VCaP (cell line): ENCODE results near the gene RSF1.

Experiments used
- H3K27ac ChIP-seq: fragments of 450-650 bp; 2 replicates; pipeline ENCODE4 v1.5.1; 2017
- TF ChIP-seq, protein P1 (sequence below): fragments of 450-650 bp; conservative IDR thresholded peaks from 2 replicates; pipeline ENCODE4 v1.5.1; 2017; ENCODE audit warnings: mild to moderate bottlenecking, moderate library complexity

Gene RSF1

DNA sequence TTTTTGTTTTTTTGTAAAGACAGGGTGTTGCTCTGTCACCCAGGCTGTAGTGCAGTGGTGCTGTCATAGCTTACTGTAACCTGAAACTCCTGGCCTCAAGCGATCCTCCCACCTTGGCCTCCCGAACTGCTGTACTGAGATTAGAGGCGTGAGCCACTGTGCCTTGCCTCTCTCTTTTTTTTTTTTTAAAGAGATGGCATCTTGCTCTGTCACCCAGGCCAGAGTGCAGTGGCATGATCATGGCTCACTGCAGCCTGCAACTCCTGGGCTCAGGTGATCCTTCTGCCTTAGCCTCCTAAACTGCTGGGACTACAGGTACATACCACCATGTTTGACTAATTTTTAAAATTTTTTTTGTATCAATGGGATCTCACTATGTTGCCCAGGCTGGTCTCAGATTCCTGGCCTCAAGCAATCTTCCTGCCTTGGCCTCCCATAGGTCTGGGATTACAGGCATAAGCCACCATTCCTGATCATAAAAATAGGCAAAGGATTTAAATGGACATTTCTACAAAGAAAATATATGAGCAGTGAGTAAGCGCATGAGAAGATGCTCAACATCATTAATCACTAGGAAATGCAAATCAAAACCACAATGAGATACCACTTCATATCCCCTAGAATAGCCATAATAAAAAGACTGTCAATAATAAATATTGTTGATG, 165.6 kb downstream of the RSF1 start:
- no peak overlapping the region for H3K27ac ChIP-seq

GRCh38 chr11:77650123-77650522, 170.4 kb downstream of the RSF1 start:
- TF ChIP-seq, protein P1, sequence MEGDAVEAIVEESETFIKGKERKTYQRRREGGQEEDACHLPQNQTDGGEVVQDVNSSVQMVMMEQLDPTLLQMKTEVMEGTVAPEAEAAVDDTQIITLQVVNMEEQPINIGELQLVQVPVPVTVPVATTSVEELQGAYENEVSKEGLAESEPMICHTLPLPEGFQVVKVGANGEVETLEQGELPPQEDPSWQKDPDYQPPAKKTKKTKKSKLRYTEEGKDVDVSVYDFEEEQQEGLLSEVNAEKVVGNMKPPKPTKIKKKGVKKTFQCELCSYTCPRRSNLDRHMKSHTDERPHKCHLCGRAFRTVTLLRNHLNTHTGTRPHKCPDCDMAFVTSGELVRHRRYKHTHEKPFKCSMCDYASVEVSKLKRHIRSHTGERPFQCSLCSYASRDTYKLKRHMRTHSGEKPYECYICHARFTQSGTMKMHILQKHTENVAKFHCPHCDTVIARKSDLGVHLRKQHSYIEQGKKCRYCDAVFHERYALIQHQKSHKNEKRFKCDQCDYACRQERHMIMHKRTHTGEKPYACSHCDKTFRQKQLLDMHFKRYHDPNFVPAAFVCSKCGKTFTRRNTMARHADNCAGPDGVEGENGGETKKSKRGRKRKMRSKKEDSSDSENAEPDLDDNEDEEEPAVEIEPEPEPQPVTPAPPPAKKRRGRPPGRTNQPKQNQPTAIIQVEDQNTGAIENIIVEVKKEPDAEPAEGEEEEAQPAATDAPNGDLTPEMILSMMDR = no peak

More for the DNA sequence above, 165.6 kb downstream of the RSF1 start:
- TF ChIP-seq, protein P1 = no peak

GRCh38 chr11:77647654-77648305, 172.7 kb downstream of the RSF1 start:
- H3K27ac ChIP-seq = no peak overlapping the region
- TF ChIP-seq, protein P1 = no peak

More at GRCh38 chr11:77650123-77650522, 170.4 kb downstream of the RSF1 start:
- no peak overlapping the region for H3K27ac ChIP-seq

- TF ChIP-seq, protein P1 = no peak
- no peak overlapping the region for H3K27ac ChIP-seq
Observed at GRCh38 chr11:77644887-77645286, 175.6 kb downstream of the RSF1 start.

DNA sequence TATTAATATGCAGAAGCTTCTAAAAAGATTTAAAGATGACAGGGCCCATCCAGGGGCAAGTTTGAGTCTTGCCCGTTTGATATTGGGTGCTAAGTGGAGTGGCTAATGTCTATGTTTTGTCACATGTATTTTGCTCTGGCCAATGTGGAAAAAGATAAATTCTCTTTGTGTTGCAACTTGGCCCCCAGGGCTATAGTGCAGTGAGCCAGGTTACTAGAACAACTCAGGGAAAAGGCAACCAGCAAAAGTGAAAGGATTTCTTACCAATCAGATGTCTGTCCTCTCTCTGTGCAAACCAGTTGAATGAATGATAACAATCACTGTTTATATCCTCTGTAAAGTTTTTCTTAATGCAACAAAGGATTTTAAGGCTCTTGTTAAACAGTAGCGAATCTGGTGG, 178.3 kb downstream of the RSF1 start:
- no peak overlapping the region for H3K27ac ChIP-seq
- TF ChIP-seq, protein P1 = no peak

- TF ChIP-seq, protein P1 = no peak
- H3K27ac ChIP-seq = peak within 1 kb of the TSS; percentile 90
Observed at GRCh38 chr11:77637345-77638165, 183.0 kb downstream of the RSF1 start, which contains the start of gene CLNS1A. Gene CLNS1A (minus strand): TSS chr11:77637794. CDS start chr11:77637714, 80 bp downstream.
